DND-41 (cell line): Measurements from ENCODE around the gene RBFOX2.

ENCODE experiments used
- EZH2 ChIP-seq: IDR thresholded peaks from 3 replicates; pipeline ENCODE4 v1.6.1; 2012; ENCODE audit warnings: borderline replicate concordance, low read depth, mild to moderate bottlenecking, moderate library complexity, low read length, inconsistent platforms; ENCODE audit not compliant: severe bottlenecking
- TF ChIP-seq, protein P1 (sequence below): IDR thresholded peaks from 2 replicates; pipeline ENCODE4 v1.5.1; 2012; ENCODE audit warnings: borderline replicate concordance, low read length, moderate library complexity, mild to moderate bottlenecking; ENCODE audit not compliant: poor library complexity, severe bottlenecking; ENCODE audit errors: extremely low read depth

DNA sequence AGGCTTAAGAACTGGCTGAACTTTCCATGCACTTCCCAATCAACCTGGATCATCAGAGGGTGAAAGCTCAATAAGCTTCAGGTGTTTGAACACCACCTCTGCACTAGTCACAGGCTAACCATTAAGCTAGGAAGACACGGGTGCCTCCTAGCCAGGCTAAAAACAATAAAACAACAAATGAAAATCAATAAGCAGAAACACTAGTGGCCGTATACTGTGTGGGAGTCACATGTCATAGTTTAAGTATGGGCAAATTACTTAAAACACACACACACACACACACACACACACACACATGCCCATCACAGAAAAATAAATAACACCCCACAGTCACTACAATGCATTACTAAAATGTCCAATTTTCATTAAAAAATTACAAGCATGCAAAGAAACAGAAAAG, 225.7 kb downstream of the RBFOX2 start:
- TF ChIP-seq, protein P1, sequence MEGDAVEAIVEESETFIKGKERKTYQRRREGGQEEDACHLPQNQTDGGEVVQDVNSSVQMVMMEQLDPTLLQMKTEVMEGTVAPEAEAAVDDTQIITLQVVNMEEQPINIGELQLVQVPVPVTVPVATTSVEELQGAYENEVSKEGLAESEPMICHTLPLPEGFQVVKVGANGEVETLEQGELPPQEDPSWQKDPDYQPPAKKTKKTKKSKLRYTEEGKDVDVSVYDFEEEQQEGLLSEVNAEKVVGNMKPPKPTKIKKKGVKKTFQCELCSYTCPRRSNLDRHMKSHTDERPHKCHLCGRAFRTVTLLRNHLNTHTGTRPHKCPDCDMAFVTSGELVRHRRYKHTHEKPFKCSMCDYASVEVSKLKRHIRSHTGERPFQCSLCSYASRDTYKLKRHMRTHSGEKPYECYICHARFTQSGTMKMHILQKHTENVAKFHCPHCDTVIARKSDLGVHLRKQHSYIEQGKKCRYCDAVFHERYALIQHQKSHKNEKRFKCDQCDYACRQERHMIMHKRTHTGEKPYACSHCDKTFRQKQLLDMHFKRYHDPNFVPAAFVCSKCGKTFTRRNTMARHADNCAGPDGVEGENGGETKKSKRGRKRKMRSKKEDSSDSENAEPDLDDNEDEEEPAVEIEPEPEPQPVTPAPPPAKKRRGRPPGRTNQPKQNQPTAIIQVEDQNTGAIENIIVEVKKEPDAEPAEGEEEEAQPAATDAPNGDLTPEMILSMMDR, result no peak
- no peak for TF ChIP-seq EZH2
